ENCODE data around the gene NDST4.

- TF ChIP-seq CTCF (optimal IDR thresholded peaks at IDR 0.05 in 1 of 3, IDR thresholded peaks at IDR 0.05 in 1 of 3, conservative IDR thresholded peaks at IDR 0.05 in 1 of 3; ENCODE audit: extremely low read depth in 1 of 3, insufficient read depth in 2 of 3, low read length in 3 of 3) = no peak
- TF ChIP-seq EZH2 (IDR thresholded peaks at IDR 0.05; ENCODE audit: low read length) = no peak
Measured at GRCh38 chr4:114813961-114814360, 299.5 kb downstream of the NDST4 start.

Measured in keratinocyte (primary cell).